Ishikawa (cell line): Measurements from ENCODE around the gene ADAMTS12.

Experiments used
- CEBPB ChIP-seq: IDR thresholded peaks from 2 replicates; pipeline ENCODE4 v1.6.1; 2012
- EGR1 ChIP-seq: IDR thresholded peaks from 2 replicates; pipeline ENCODE4 v1.6.1; 2012
- EP300 ChIP-seq: IDR thresholded peaks from 2 replicates; pipeline ENCODE4 v1.6.1; 2012; ENCODE audit warnings: borderline replicate concordance
- FOXM1 ChIP-seq: IDR thresholded peaks from 2 replicates; pipeline ENCODE4 v1.6.1; 2012; ENCODE audit warnings: low read depth, borderline replicate concordance
- NFIC ChIP-seq: IDR thresholded peaks from 2 replicates; pipeline ENCODE4 v1.6.1; 2012
- RAD21 ChIP-seq: IDR thresholded peaks from 2 replicates; pipeline ENCODE4 v1.6.1; 2012; ENCODE audit warnings: low read depth
- TAF1 ChIP-seq: IDR thresholded peaks from 2 replicates; pipeline ENCODE4 v1.6.1; 2012; ENCODE audit warnings: low read depth, mild to moderate bottlenecking
- TCF12 ChIP-seq: IDR thresholded peaks from 2 replicates; pipeline ENCODE4 v1.6.1; 2012; ENCODE audit warnings: low read depth
- TEAD4 ChIP-seq: IDR thresholded peaks from 2 replicates; pipeline ENCODE4 v1.6.1; 2012
- YY1 ChIP-seq: IDR thresholded peaks from 2 replicates; pipeline ENCODE4 v1.6.1; 2012; ENCODE audit warnings: low read depth
- TF ChIP-seq, protein P1 (sequence below): IDR thresholded peaks from 2 replicates; pipeline ENCODE4 v1.6.1; 2012
- TF ChIP-seq, protein P2 (sequence below): IDR thresholded peaks from 2 replicates; pipeline ENCODE4 v1.6.1; 2012; ENCODE audit warnings: low read depth, mild to moderate bottlenecking
- TF ChIP-seq, protein P3 (sequence below): IDR thresholded peaks from 2 replicates; pipeline ENCODE4 v1.6.1; 2012

DNA sequence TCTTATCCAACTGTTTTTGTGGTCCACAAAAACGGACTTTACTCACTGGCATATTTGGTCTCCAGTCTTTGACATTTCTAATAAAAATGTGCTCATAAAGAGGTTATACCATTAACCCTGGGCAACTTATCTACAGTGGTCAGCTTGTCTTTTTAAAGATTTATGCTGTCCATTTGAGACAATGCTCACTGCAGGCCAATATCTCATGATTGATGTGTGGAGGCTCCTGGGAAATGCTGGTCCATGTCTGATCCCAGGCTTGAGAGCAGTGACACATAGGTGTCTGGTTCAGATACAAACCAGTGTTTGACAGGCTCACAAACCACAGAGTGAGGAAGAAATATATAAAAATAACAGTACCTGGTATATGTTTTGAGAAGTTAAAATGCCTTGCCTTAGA lies 270.3 kb downstream of the ADAMTS12 start:
- TF ChIP-seq, protein P1, sequence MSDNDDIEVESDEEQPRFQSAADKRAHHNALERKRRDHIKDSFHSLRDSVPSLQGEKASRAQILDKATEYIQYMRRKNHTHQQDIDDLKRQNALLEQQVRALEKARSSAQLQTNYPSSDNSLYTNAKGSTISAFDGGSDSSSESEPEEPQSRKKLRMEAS, result no peak
- no peak for TF ChIP-seq RAD21
- TF ChIP-seq EP300, result no peak
- TF ChIP-seq TAF1, result no peak
- TF ChIP-seq, protein P2, sequence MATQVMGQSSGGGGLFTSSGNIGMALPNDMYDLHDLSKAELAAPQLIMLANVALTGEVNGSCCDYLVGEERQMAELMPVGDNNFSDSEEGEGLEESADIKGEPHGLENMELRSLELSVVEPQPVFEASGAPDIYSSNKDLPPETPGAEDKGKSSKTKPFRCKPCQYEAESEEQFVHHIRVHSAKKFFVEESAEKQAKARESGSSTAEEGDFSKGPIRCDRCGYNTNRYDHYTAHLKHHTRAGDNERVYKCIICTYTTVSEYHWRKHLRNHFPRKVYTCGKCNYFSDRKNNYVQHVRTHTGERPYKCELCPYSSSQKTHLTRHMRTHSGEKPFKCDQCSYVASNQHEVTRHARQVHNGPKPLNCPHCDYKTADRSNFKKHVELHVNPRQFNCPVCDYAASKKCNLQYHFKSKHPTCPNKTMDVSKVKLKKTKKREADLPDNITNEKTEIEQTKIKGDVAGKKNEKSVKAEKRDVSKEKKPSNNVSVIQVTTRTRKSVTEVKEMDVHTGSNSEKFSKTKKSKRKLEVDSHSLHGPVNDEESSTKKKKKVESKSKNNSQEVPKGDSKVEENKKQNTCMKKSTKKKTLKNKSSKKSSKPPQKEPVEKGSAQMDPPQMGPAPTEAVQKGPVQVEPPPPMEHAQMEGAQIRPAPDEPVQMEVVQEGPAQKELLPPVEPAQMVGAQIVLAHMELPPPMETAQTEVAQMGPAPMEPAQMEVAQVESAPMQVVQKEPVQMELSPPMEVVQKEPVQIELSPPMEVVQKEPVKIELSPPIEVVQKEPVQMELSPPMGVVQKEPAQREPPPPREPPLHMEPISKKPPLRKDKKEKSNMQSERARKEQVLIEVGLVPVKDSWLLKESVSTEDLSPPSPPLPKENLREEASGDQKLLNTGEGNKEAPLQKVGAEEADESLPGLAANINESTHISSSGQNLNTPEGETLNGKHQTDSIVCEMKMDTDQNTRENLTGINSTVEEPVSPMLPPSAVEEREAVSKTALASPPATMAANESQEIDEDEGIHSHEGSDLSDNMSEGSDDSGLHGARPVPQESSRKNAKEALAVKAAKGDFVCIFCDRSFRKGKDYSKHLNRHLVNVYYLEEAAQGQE, result no peak
- no peak for TF ChIP-seq TCF12
- no peak for TF ChIP-seq CEBPB
- no peak for TF ChIP-seq EGR1
- no peak for TF ChIP-seq FOXM1
- no peak for TF ChIP-seq NFIC
- TF ChIP-seq TEAD4, result no peak
- no peak for TF ChIP-seq YY1
- TF ChIP-seq, protein P3, sequence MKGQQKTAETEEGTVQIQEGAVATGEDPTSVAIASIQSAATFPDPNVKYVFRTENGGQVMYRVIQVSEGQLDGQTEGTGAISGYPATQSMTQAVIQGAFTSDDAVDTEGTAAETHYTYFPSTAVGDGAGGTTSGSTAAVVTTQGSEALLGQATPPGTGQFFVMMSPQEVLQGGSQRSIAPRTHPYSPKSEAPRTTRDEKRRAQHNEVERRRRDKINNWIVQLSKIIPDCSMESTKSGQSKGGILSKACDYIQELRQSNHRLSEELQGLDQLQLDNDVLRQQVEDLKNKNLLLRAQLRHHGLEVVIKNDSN, result no peak
